ENCODE results near the gene DPAGT1. TPM values are rescaled to one million over a fixed set of nuclear protein-coding genes. Genes with fewer than 3 reads are reported as not detected.
A peak's percentile ranks its signal among the peaks of the same experiment; 100 is the strongest.
"Not testable (repeated sequence)": the region's sequence is repeated elsewhere in the genome, so short reads cannot be mapped to it uniquely, and the experiment has no call there.

Gene DPAGT1
- polyA plus RNA-seq, 4 donors: 46.0 to 68.5 (median 62.1) TPM

GRCh38 chr11:119116601-119117000, 14.9 kb upstream of the DPAGT1 start:
- no peak for DNase-seq (ENCODE audit: low read depth in 4 of 4, low spot score in 3 of 4)

GRCh38 chr11:119116235-119116594, 14.6 kb upstream of the DPAGT1 start:
- no peak for DNase-seq (ENCODE audit: low read depth in 4 of 4, low spot score in 3 of 4)

- no peak for DNase-seq (ENCODE audit: low read depth in 4 of 4, low spot score in 3 of 4)
Observed at GRCh38 chr11:119115484-119116234, 14.0 kb upstream of the DPAGT1 start.

- DNase-seq (ENCODE audit: low read depth in 4 of 4, low spot score in 3 of 4): no peak
Observed at GRCh38 chr11:119114351-119114750, 12.7 kb upstream of the DPAGT1 start.

- no peak for DNase-seq (ENCODE audit: low read depth in 4 of 4, low spot score in 3 of 4)
Observed at GRCh38 chr11:119113716-119114115, 12.1 kb upstream of the DPAGT1 start.

- DNase-seq (ENCODE audit: low read depth in 4 of 4, low spot score in 3 of 4): no peak
Observed at GRCh38 chr11:119112314-119113020, 10.8 kb upstream of the DPAGT1 start.

- no peak for DNase-seq (ENCODE audit: low read depth in 4 of 4, low spot score in 3 of 4)
Observed at GRCh38 chr11:119111361-119111925, 9.8 kb upstream of the DPAGT1 start.

- DNase-seq (ENCODE audit: low read depth in 4 of 4, low spot score in 3 of 4): no peak
Observed at GRCh38 chr11:119110439-119110838, 8.8 kb upstream of the DPAGT1 start.

- no peak for DNase-seq (ENCODE audit: low read depth in 4 of 4, low spot score in 3 of 4)
Observed at GRCh38 chr11:119109843-119110242, 8.2 kb upstream of the DPAGT1 start.

- DNase-seq (ENCODE audit: low read depth in 4 of 4, low spot score in 3 of 4): no peak
Observed at GRCh38 chr11:119108857-119109221, 7.2 kb upstream of the DPAGT1 start.

- DNase-seq (ENCODE audit: low read depth in 4 of 4, low spot score in 3 of 4): no peak
Observed at GRCh38 chr11:119108146-119108856, 6.6 kb upstream of the DPAGT1 start.

GRCh38 chr11:119107538-119108145, 6.0 kb upstream of the DPAGT1 start:
- DNase-seq (ENCODE audit: low read depth in 4 of 4, low spot score in 3 of 4): no peak

GRCh38 chr11:119106564-119107537, 5.2 kb upstream of the DPAGT1 start, which contains the start of gene C2CD2L:
Gene C2CD2L (plus strand): TSS chr11:119107344. CDS start chr11:119107742, 398 bp downstream.
- peak in 2 of 4 donors; percentile 66 to 75 for DNase-seq (ENCODE audit: low read depth in 4 of 4, low spot score in 3 of 4)

GRCh38 chr11:119103793-119104192, 2.1 kb upstream of the DPAGT1 start:
- DNase-seq (ENCODE audit: low read depth in 4 of 4, low spot score in 3 of 4): no peak

GRCh38 chr11:119103161-119103664, 1.6 kb upstream of the DPAGT1 start:
- not testable (repeated sequence) for DNase-seq (ENCODE audit: low read depth in 4 of 4, low spot score in 3 of 4)

GRCh38 chr11:119100994-119101758, 477 bp downstream of the DPAGT1 start:
- DNase-seq (ENCODE audit: low read depth in 4 of 4, low spot score in 3 of 4): no peak

- no peak for DNase-seq (ENCODE audit: low read depth in 4 of 4, low spot score in 3 of 4)
Observed at GRCh38 chr11:119100246-119100970, 1.2 kb downstream of the DPAGT1 start.

GRCh38 chr11:119099711-119100110, 1.9 kb downstream of the DPAGT1 start:
- no peak for DNase-seq (ENCODE audit: low read depth in 4 of 4, low spot score in 3 of 4)

All from left renal pelvis (tissue), 4 donors.